A549 (cell line): ENCODE measurements around the gene KRT35. TPM values are rescaled to one million over a fixed set of nuclear protein-coding genes. Genes with fewer than 3 reads are reported as not detected.

ENCODE experiments used
- ATAC-seq, 2 experiments: fragments of 200-7000 bp in 1 of 2; fragments of >200 bp in 1 of 2; cut with Nextera tagmentation in 1 of 2; cut with Tn5 transposase in 1 of 2; 3 replicates each; pipeline versions ENCODE4 v1.8.0 to v1.9.1; 2018 to 2020; ENCODE audit warnings: mild to moderate bottlenecking in 1 of 2, moderate library complexity in 1 of 2
- CTCF ChIA-PET: fragments of 300-600 bp; sonication (Branson Sonifier 250); formaldehyde crosslinking; extraction: SDS; loops from one replicate; lab custom pipeline; 2021; ENCODE audit warnings: antibody characterized with exemption, inconsistent platforms; lab: Yijun Ruan, JAX
- POLR2A ChIA-PET: fragments of 350-600 bp; formaldehyde crosslinking; extraction: SDS; loops from one replicate; lab custom pipeline; 2021; ENCODE audit warnings: antibody characterized with exemption, inconsistent platforms; lab: Yijun Ruan, JAX
- DNase-seq, 2 experiments: peaks; one replicate each; pipeline versions ENCODE4 v3.0.0 to v3.0.0-alpha.2; 2011 to 2016; ENCODE audit warnings: low read depth in 1 of 2, low spot score in 1 of 2
- FAIRE-seq: peaks from 2 replicates; lab custom pipeline; 2011; peaks lifted over from hg19 to GRCh38; lab: Jason Lieb, UNC
- H3K27ac ChIP-seq, 2 experiments: fragments of >200 bp; sonication (Bioruptor Twin); formaldehyde crosslinking; 3 replicates each; pipeline ENCODE4 v1.5.1; 2016 to 2017
- H3K4me1 ChIP-seq: fragments of >200 bp; sonication (Bioruptor Twin); formaldehyde crosslinking; 3 replicates; pipeline ENCODE4 v1.6.1; 2016
- H3K4me2 ChIP-seq: fragments of >200 bp; sonication (Bioruptor Twin); formaldehyde crosslinking; 3 replicates; pipeline ENCODE4 v1.6.1; 2016
- H3K4me3 ChIP-seq: fragments of >200 bp; sonication (Bioruptor Twin); formaldehyde crosslinking; 3 replicates; pipeline ENCODE4 v1.5.1; 2016
- H3K9me3 ChIP-seq: fragments of >200 bp; sonication (Bioruptor Twin); formaldehyde crosslinking; 3 replicates; pipeline ENCODE4 v1.6.1; 2016
- BCL3 ChIP-seq: fragments of >200 bp; sonication (Bioruptor Twin); formaldehyde crosslinking; IDR thresholded peaks from 3 replicates; pipeline ENCODE4 v1.6.1; 2016
- CEBPB ChIP-seq, 2 experiments: fragments of >200 bp in 1 of 2; sonication (Bioruptor Twin) in 1 of 2; formaldehyde crosslinking in 1 of 2; IDR thresholded peaks; 2 replicates each; pipeline ENCODE4 v1.6.1; 2012 to 2016
- EP300 ChIP-seq, 2 experiments: fragments of >200 bp; sonication (Bioruptor Twin); formaldehyde crosslinking; IDR thresholded peaks; 2 replicates in 1 of 2; 3 replicates in 1 of 2; pipeline ENCODE4 v1.6.1; 2016 to 2017
- FOSL2 ChIP-seq, 2 experiments: fragments of 450-650 bp in 1 of 2; fragments of >200 bp in 1 of 2; sonication (Bioruptor Twin) in 1 of 2; formaldehyde crosslinking; IDR thresholded peaks; 2 replicates each; pipeline versions ENCODE4 v1.5.0 to v1.6.1; 2016 to 2020; ENCODE audit warnings: mild to moderate bottlenecking in 1 of 2, moderate library complexity in 1 of 2
- GATA3 ChIP-seq: IDR thresholded peaks from 2 replicates; pipeline ENCODE4 v1.6.1; 2012; ENCODE audit warnings: borderline replicate concordance
- JUNB ChIP-seq: fragments of >200 bp; sonication (Bioruptor Twin); formaldehyde crosslinking; IDR thresholded peaks from 2 replicates; pipeline ENCODE4 v1.6.1; 2016
- MAFK ChIP-seq: fragments of 450-650 bp; IDR thresholded peaks from 2 replicates; pipeline ENCODE4 v1.6.1; 2014; ENCODE audit not compliant: partially characterized antibody
- MAZ ChIP-seq: fragments of 150-350 bp; IDR thresholded peaks from 2 replicates; pipeline ENCODE4 v1.6.1; 2014; ENCODE audit warnings: antibody characterized with exemption, low read depth, low read length, borderline replicate concordance
- NFE2L2 ChIP-seq: fragments of 150-350 bp; conservative IDR thresholded peaks from 2 replicates; pipeline ENCODE4 v1.6.1; 2014; ENCODE audit warnings: low read length
- NPAS2 ChIP-seq: fragments of 250-450 bp; sonication (Bioruptor Pico); IDR thresholded peaks from 2 replicates; pipeline ENCODE4 v1.8.0; 2022; ENCODE audit warnings: mild to moderate bottlenecking, moderate library complexity, borderline replicate concordance
- NR3C1 ChIP-seq: fragments of >200 bp; sonication (Bioruptor Twin); formaldehyde crosslinking; IDR thresholded peaks from 3 replicates; pipeline ENCODE4 v1.6.1; 2017
- PBX3 ChIP-seq: IDR thresholded peaks from 2 replicates; pipeline ENCODE4 v1.6.1; 2012
- POLR2A ChIP-seq: IDR thresholded peaks from 2 replicates; pipeline ENCODE4 v1.6.1; 2012; ENCODE audit warnings: mild to moderate bottlenecking, low read length
- RAD21 ChIP-seq, 2 experiments: fragments of >200 bp in 1 of 2; sonication (Bioruptor Twin) in 1 of 2; formaldehyde crosslinking in 1 of 2; IDR thresholded peaks in 1 of 2; conservative IDR thresholded peaks in 1 of 2; 2 replicates in 1 of 2; 3 replicates in 1 of 2; pipeline ENCODE4 v1.6.1; 2012 to 2018; ENCODE audit warnings: inconsistent platforms in 1 of 2
- RNF2 ChIP-seq: fragments of 200-600 bp; sonication (generic); IDR thresholded peaks from 2 replicates; pipeline ENCODE4 v1.6.1; 2016; ENCODE audit warnings: low read depth, mild to moderate bottlenecking, antibody characterized with exemption, moderate library complexity, borderline replicate concordance
- SMC3 ChIP-seq: fragments of >200 bp; sonication (Bioruptor Twin); formaldehyde crosslinking; IDR thresholded peaks from 3 replicates; pipeline ENCODE4 v1.6.1; 2018; ENCODE audit warnings: inconsistent platforms
- TFCP2L1 ChIP-seq: fragments of 250-450 bp; sonication (Bioruptor Pico); IDR thresholded peaks from 2 replicates; pipeline ENCODE4 v1.5.0; 2021; ENCODE audit warnings: mild to moderate bottlenecking
- TP53 ChIP-seq: fragments of 250-450 bp; sonication (Bioruptor Pico); IDR thresholded peaks from 2 replicates; pipeline ENCODE4 v1.5.0; 2021; ENCODE audit warnings: mild to moderate bottlenecking, moderate library complexity
- USF2 ChIP-seq: fragments of 450-650 bp; IDR thresholded peaks from 2 replicates; pipeline ENCODE4 v1.6.1; 2014; ENCODE audit warnings: antibody characterized with exemption
- ZC3H11A ChIP-seq: fragments of 450-650 bp; IDR thresholded peaks from 2 replicates; pipeline ENCODE4 v1.6.1; 2014; ENCODE audit warnings: antibody characterized with exemption, mild to moderate bottlenecking
- ZFP36 ChIP-seq: fragments of 450-650 bp; IDR thresholded peaks from 2 replicates; pipeline ENCODE4 v1.6.1; 2014; ENCODE audit warnings: borderline replicate concordance; ENCODE audit not compliant: partially characterized antibody
- ZSCAN20 ChIP-seq: fragments of 250-450 bp; sonication (Bioruptor Pico); IDR thresholded peaks from 2 replicates; pipeline ENCODE4 v1.8.0; 2022; ENCODE audit warnings: mild to moderate bottlenecking, moderate library complexity
- WGBS: methylation state at CpG from one replicate; pipeline ENCODE4 v1.1.6; 2017; ENCODE audit errors: missing lambda C conversion rate; 5-methylcytosine and 5-hydroxymethylcytosine counted together
- polyA plus RNA-seq, 4 experiments: library from polyadenylated mRNA; depleted of rRNA in 3 of 4; stranded (reverse); fragments of >200 nt; fragmentation: RNase III in 1 of 4; extraction: RNeasy Plus Mini Kit Qiagen cat#74134 plus additional on column Dnase treatment in 1 of 4; gene quantifications; 2 replicates in 3 of 4; 3 replicates in 1 of 4; pipeline ENCODE4 v1.2.3, GENCODE V29; 2011 to 2017

Gene KRT35
- polyA plus RNA-seq, 2 of the 4 experiments (the other 2 are of a cell fraction) = not detected

GRCh38 chr17:41462705-41463104 lies 18.2 kb downstream of the KRT35 start:
- no peak for TF ChIP-seq FOSL2 (IDR thresholded peaks at IDR 0.05)
- TF ChIP-seq FOSL2 (CRISPR knock-in tag; IDR thresholded peaks at IDR 0.05) = no peak
- no peak for TF ChIP-seq POLR2A
- 67% methylated on average over 15 of the region's 15 CpGs for WGBS
- Histone ChIP-seq H3K4me1 (peaks cover 13% of the 10 kb centered on the region), H3K4me2 (no peak overlapping the region), H3K9me3 (peaks cover 6% of the 10 kb centered on the region; the same call in 2 of the 3 replicates), H3K4me3 (no peak overlapping the region), H3K27ac (no peak overlapping the region)
- POLR2A ChIA-PET = no interaction called here
- FAIRE-seq (no peak), ATAC-seq (no peak), DNase-seq (no peak)
- CTCF ChIA-PET = interaction anchor here (0.8 to 4.9 kb wide), 8 partner anchors 11 to 140 kb away, joined by 3 to 25 read pairs (median 5); partner anchors contain the start of gene KRT38

- Histone ChIP-seq H3K9me3 (no peaks in the 10 kb centered on the region), H3K27ac (no peak overlapping the region), H3K4me3 (no peak overlapping the region), H3K4me2 (no peak overlapping the region), H3K4me1 (no peaks in the 10 kb centered on the region)
- CTCF ChIA-PET = interaction anchor here (0.9 to 4.9 kb wide), 7 partner anchors 8 to 190 kb away, joined by 3 to 20 read pairs (median 4); no protein-coding TSS in a partner anchor
- no peak for ATAC-seq
- TF ChIP-seq ZFP36 (no peak), BCL3 (no peak), USF2 (no peak), JUNB (no peak), TP53 (CRISPR knock-in tag) (no peak), TFCP2L1 (CRISPR knock-in tag) (no peak), RNF2 (no peak), CEBPB (IDR thresholded peaks at IDR 0.05) (no peak), ZC3H11A (no peak), POLR2A (no peak), ZSCAN20 (CRISPR knock-in tag) (no peak), MAZ (no peak), NR3C1 (no peak), EP300 (IDR thresholded peaks at IDR 0.05) (no peak), MAFK (no peak)
- FAIRE-seq = no peak
- WGBS = 66% methylated on average over 4 of the region's 4 CpGs
- POLR2A ChIA-PET = no interaction called here
- DNase-seq = no peak
These were observed 23.3 kb downstream of the KRT35 start for GRCh38 chr17:41457676-41458075.

- Histone ChIP-seq H3K4me1 (no peaks in the 10 kb centered on the region), H3K4me2 (no peak overlapping the region), H3K9me3 (no peaks in the 10 kb centered on the region), H3K27ac (no peak overlapping the region), H3K4me3 (no peak overlapping the region)
- ATAC-seq = peak in 1 of 2 experiments; percentile 54; a peak in 3 of 6 replicates
- ChIA-PET CTCF (interaction anchor here (1.1 to 1.5 kb wide), 2 partner anchors 134 to 192 kb away, joined by 3 read pairs; no protein-coding TSS in a partner anchor), POLR2A (no interaction called here)
- FAIRE-seq = no peak
- DNase-seq = peak in 1 of 2 experiments; percentile 25
- WGBS = 85% methylated on average over 3 of the region's 3 CpGs
- TF ChIP-seq RAD21 (conservative IDR thresholded peaks at IDR 0.05 in 1 of 2, IDR thresholded peaks at IDR 0.05 in 1 of 2) (peak in 1 of 2 experiments; percentile 42; a peak in 2 of 5 replicates), SMC3 (peak; percentile 27; the same call in 1 of the 3 replicates), POLR2A (no peak), CEBPB (IDR thresholded peaks at IDR 0.05) (no peak), GATA3 (no peak)
These were observed 24.7 kb downstream of the KRT35 start for GRCh38 chr17:41456204-41456603.

GRCh38 chr17:41455236-41455635 lies 25.7 kb downstream of the KRT35 start:
- Histone ChIP-seq H3K27ac (no peak overlapping the region), H3K9me3 (no peaks in the 10 kb centered on the region), H3K4me2 (no peak overlapping the region), H3K4me1 (no peaks in the 10 kb centered on the region), H3K4me3 (no peak overlapping the region)
- 83% methylated on average over 1 of the region's 1 CpG for WGBS
- ChIA-PET CTCF (interaction anchor here (0.5 to 2.0 kb wide), 2 partner anchors 41 to 93 kb away, joined by 3 to 6 read pairs; no protein-coding TSS in a partner anchor), POLR2A (no interaction called here)
- TF ChIP-seq PBX3 (no peak), CEBPB (IDR thresholded peaks at IDR 0.05) (no peak), NFE2L2 (no peak), NPAS2 (CRISPR knock-in tag) (no peak), ZSCAN20 (CRISPR knock-in tag) (no peak)
- FAIRE-seq (no peak), DNase-seq (no peak), ATAC-seq (no peak)
